HepG2 (cell line): ENCODE results near the gene DLEC1. TPM values are rescaled to one million over a fixed set of nuclear protein-coding genes. Genes with fewer than 3 reads are reported as not detected.

Experiments
- FLYWCH1 ChIP-seq: sonication (generic); formaldehyde crosslinking; IDR thresholded peaks from 2 replicates; pipeline ENCODE4 v1.8.1; 2023; ENCODE audit warnings: mild to moderate bottlenecking, missing genetic modification reagents
- KIAA2018 ChIP-seq: sonication (generic); formaldehyde crosslinking; IDR thresholded peaks from 2 replicates; pipeline ENCODE4 v1.5.0; 2020; ENCODE audit warnings: mild to moderate bottlenecking, missing genetic modification reagents, borderline replicate concordance
- NONO ChIP-seq, 2 experiments: fragments of 450-650 bp in 1 of 2; sonication (generic) in 1 of 2; formaldehyde crosslinking in 1 of 2; IDR thresholded peaks in 1 of 2; conservative IDR thresholded peaks in 1 of 2; 2 replicates each; pipeline versions ENCODE4 v1.6.1 to v1.8.0; 2017 to 2022; ENCODE audit warnings: mild to moderate bottlenecking in 1 of 2, missing genetic modification reagents in 1 of 2, moderate library complexity in 1 of 2
- PHF20 ChIP-seq: sonication (generic); formaldehyde crosslinking; IDR thresholded peaks from 2 replicates; pipeline ENCODE4 v1.5.0; 2020; ENCODE audit warnings: mild to moderate bottlenecking, missing genetic modification reagents
- ZBTB10 ChIP-seq: sonication (generic); formaldehyde crosslinking; IDR thresholded peaks from 2 replicates; pipeline ENCODE4 v1.4.0; 2020; ENCODE audit warnings: missing genetic modification reagents, borderline replicate concordance
- ZNF20 ChIP-seq: sonication (generic); formaldehyde crosslinking; IDR thresholded peaks from 2 replicates; pipeline ENCODE4 v1.4.0; 2020; ENCODE audit warnings: mild to moderate bottlenecking, moderate library complexity, missing genetic modification reagents
- polyA plus RNA-seq, 8 experiments: library from polyadenylated mRNA; depleted of rRNA in 3 of 8; stranded (reverse) in 7 of 8; unstranded in 1 of 8; fragments of >200 nt; fragmentation: Illumina TruSeq in 4 of 8; extraction: Trizol in 4 of 8; gene quantifications; 2 replicates each; pipeline versions ENCODE4 v1.2.1 to v1.2.3, GENCODE V29; 2011 to 2016; ENCODE audit warnings: low read depth in 4 of 8, missing spikeins in 1 of 8, mixed read lengths in 1 of 8; ENCODE audit not compliant: insufficient read depth in 1 of 8
- total RNA-seq, 5 experiments: library from RNA; depleted of rRNA; stranded (reverse); fragments of >200 nt; fragmentation: Illumina TruSeq; extraction: Trizol; gene quantifications; 2 replicates each; pipeline ENCODE4 v1.2.3, GENCODE V29; 2016; ENCODE audit warnings: low read depth in 1 of 5

Gene DLEC1
- total and polyA plus RNA-seq, 2 of the 13 experiments (the other 11 are each of a cell fraction or from before 2014, with no cell fraction given) = 0.09 TPM; not detected in 1

GRCh38 chr3:37999836-38000235, 39.2 kb upstream of the DLEC1 start (continued):
- TF ChIP-seq KIAA2018 (CRISPR knock-in tag) = no peak
- TF ChIP-seq ZNF20 (CRISPR knock-in tag) = no peak
- no peak for TF ChIP-seq NONO (IDR thresholded peaks at IDR 0.05)
- no peak for TF ChIP-seq NONO (CRISPR knock-in tag; conservative IDR thresholded peaks at IDR 0.05)
- TF ChIP-seq ZBTB10 = no peak
- no peak for TF ChIP-seq PHF20 (CRISPR knock-in tag)
- no peak for TF ChIP-seq FLYWCH1 (CRISPR knock-in tag)
